Endometrial microvascular endothelial cells (primary cell): ENCODE results near the gene SEC62. TPM values are rescaled to one million over a fixed set of nuclear protein-coding genes. Genes with fewer than 3 reads are reported as not detected.

ENCODE experiments used
- in situ Hi-C: cut with HindIII; loops from 2 replicates; pipeline ENCODE4 v1.10.0; 2017; ENCODE audit warnings: low sequenced_read_pairs, low pct_unique_long_range_greater_than_20kb; ENCODE audit errors: inconsistent ontology term
- total RNA-seq: library from RNA; depleted of rRNA; stranded (reverse); fragments of >200 nt; gene quantifications from one replicate; pipeline ENCODE4 v1.2.3, GENCODE V29; 2015; ENCODE audit errors: inconsistent ontology term

SEC62 gene
- total RNA-seq, 1 donor from 2014 or later = 24.9 TPM

DNA sequence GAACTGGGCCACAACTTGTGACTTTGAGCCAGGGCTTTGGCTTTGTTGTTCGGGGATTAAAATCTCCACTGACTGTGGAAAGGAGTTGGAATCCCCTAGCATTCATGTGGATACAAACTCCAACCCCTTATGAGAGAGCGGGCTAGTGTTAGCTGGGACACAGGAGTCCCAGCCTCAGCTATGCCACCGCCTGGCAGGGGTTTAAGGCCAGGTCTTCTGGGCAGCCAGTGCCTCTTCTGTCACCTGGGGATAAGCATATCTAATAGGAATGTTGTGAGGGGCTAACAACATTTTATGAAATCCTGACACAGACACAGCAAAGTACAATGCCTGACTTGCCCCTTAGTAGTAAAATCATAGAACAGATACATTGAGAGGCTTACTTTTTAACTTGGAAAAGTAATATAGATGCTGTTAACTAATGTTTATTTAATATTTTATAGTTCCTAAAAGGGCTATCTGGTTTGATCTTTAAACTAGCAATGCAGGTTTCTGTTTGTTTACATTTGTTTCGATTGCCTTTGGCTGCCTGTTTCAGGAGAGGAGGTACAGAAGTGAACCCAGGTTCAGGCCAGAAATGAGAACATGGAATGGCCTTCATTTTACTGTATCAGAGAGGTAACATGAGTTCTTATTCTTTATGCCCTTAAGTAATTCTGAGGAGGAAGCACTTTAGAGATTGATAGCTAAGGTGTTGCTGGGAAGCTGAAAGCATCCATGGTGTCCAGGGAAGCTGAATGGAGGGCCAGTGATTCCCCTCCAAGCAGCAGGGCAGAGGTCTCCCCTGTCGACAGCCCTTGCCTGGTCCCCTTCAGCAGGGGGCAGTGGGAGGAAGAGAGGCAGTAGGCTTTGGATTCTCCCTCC is 79.9 kb downstream of the SEC62 start:
- in situ Hi-C loops = no loop called here

DNA sequence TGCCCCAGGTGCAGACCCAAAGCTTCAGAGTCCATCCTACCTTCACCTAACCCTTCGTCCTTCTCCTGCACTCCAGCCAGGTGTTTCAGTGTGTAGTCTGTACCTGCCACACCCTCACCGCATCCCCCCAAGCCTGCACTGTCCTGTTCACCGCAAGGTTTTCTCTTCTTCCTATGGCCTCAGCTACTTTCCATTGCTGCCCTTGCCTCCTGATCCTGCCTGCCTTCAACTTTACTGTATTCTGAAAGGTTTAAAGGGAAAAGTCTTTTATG is 80.5 kb downstream of the SEC62 start:
- in situ Hi-C loops = no loop called here

Other genes with a start within 250 kb of the SEC62 start
- 288 TPM for gene TERC, start 201.7 kb upstream of the SEC62 start, total RNA-seq
- gene ACTRT3, start 197.2 kb upstream of the SEC62 start, total RNA-seq = 2.8 TPM
- 8.7 TPM for gene MYNN, start 193.4 kb upstream of the SEC62 start, total RNA-seq
- gene LRRIQ4, start 153.9 kb upstream of the SEC62 start, total RNA-seq = not detected
- 8.6 TPM for gene LRRC34, start 153.9 kb upstream of the SEC62 start, total RNA-seq
- gene LRRC31, start 96.9 kb upstream of the SEC62 start, total RNA-seq = not detected
- gene SAMD7, start 55.2 kb upstream of the SEC62 start, total RNA-seq = not detected
- gene GPR160, start 71.2 kb downstream of the SEC62 start, total RNA-seq = 2.8 TPM
- 18.9 TPM for gene PHC3, start 214.9 kb downstream of the SEC62 start, total RNA-seq